ENCODE results near the gene RND1.

DNA sequence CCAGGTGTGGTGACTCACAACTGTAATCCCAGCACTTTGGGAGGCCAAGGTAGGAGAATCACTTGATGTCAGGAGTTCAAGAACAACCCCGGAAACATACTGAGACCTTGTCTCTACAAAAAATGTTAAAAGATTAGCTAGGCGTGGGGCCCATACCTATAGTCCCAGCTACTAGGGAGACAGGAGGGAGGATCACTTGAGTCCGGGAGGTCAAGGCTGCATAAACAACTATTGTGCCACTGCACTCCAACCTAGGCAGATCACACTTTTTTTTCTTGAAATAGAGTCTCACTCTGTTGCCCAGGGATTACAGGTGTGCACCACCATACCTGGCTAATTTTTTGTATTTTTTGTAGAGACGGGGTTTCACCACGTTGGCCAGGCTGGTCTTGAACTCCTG is 6.1 kb downstream of the RND1 start:
- TF ChIP-seq, protein P1, sequence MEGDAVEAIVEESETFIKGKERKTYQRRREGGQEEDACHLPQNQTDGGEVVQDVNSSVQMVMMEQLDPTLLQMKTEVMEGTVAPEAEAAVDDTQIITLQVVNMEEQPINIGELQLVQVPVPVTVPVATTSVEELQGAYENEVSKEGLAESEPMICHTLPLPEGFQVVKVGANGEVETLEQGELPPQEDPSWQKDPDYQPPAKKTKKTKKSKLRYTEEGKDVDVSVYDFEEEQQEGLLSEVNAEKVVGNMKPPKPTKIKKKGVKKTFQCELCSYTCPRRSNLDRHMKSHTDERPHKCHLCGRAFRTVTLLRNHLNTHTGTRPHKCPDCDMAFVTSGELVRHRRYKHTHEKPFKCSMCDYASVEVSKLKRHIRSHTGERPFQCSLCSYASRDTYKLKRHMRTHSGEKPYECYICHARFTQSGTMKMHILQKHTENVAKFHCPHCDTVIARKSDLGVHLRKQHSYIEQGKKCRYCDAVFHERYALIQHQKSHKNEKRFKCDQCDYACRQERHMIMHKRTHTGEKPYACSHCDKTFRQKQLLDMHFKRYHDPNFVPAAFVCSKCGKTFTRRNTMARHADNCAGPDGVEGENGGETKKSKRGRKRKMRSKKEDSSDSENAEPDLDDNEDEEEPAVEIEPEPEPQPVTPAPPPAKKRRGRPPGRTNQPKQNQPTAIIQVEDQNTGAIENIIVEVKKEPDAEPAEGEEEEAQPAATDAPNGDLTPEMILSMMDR (IDR thresholded peaks at IDR 0.05): no peak
- no peak for TF ChIP-seq POLR2AphosphoS5 (IDR thresholded peaks at IDR 0.05)
- TF ChIP-seq EP300 (IDR thresholded peaks at IDR 0.05): no peak
- TF ChIP-seq POLR2A (IDR thresholded peaks at IDR 0.05): no peak
